Measurements from ENCODE around the gene KCNMB1. TPM values are rescaled to one million over a fixed set of nuclear protein-coding genes. Genes with fewer than 3 reads are reported as not detected.

KCNMB1 gene
- total and polyA plus RNA-seq, 2 donors (not counting 3 experiments of a cell fraction or from before 2014, with no cell fraction given) = 0.15 to 0.29 TPM

GRCh38 chr5:170390472-170390871 is 1.3 kb upstream of the KCNMB1 start:
- H3K9me1 ChIP-seq (replicated peaks; ENCODE audit: control insufficient read depth, extremely low read depth, insufficient read depth, low read length) = no peaks in the 10 kb centered on the region
- DNase-seq (ENCODE audit: low read depth, low spot score) (no peak), FAIRE-seq (no peak)
- dilution Hi-C loops (cut with MboI; ENCODE audit: extremely low pct_ligation_motif_present, low sequenced_read_pairs) (no loop called here), intact Hi-C loops (cut with micrococcal nuclease) (no loop called here)
- H3K79me2 ChIP-seq (ENCODE audit: control insufficient read depth, insufficient read depth, low read length) = no peaks in the 10 kb centered on the region
- TF ChIP-seq, protein P1, sequence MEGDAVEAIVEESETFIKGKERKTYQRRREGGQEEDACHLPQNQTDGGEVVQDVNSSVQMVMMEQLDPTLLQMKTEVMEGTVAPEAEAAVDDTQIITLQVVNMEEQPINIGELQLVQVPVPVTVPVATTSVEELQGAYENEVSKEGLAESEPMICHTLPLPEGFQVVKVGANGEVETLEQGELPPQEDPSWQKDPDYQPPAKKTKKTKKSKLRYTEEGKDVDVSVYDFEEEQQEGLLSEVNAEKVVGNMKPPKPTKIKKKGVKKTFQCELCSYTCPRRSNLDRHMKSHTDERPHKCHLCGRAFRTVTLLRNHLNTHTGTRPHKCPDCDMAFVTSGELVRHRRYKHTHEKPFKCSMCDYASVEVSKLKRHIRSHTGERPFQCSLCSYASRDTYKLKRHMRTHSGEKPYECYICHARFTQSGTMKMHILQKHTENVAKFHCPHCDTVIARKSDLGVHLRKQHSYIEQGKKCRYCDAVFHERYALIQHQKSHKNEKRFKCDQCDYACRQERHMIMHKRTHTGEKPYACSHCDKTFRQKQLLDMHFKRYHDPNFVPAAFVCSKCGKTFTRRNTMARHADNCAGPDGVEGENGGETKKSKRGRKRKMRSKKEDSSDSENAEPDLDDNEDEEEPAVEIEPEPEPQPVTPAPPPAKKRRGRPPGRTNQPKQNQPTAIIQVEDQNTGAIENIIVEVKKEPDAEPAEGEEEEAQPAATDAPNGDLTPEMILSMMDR (IDR thresholded peaks at IDR 0.05; ENCODE audit: extremely low read depth in 1 of 2, insufficient read depth in 1 of 2, low read depth in 1 of 2, low read length in 2 of 2) = no peak
- TF ChIP-seq FOS (IDR thresholded peaks at IDR 0.05; ENCODE audit: borderline replicate concordance, insufficient read depth, low read length) (no peak), POLR2A (IDR thresholded peaks at IDR 0.05; ENCODE audit: low read depth, low read length) (no peak), GATA2 (IDR thresholded peaks at IDR 0.05; ENCODE audit: insufficient read depth, insufficient read length, low read depth, low read length) (no peak), EZH2 (IDR thresholded peaks at IDR 0.05; ENCODE audit: borderline replicate concordance, low read depth, low read length, severe bottlenecking) (no peak), JUN (IDR thresholded peaks at IDR 0.05; ENCODE audit: borderline replicate concordance, insufficient read depth, insufficient read length, low read depth) (no peak), MYC (IDR thresholded peaks at IDR 0.05; ENCODE audit: low read depth, low read length) (no peak), POLR2AphosphoS5 (IDR thresholded peaks at IDR 0.05; ENCODE audit: insufficient read depth, low read depth, low read length) (no peak)
- TF ChIP-seq, protein P2, sequence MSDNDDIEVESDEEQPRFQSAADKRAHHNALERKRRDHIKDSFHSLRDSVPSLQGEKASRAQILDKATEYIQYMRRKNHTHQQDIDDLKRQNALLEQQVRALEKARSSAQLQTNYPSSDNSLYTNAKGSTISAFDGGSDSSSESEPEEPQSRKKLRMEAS (IDR thresholded peaks at IDR 0.05; ENCODE audit: insufficient read depth, insufficient read length) = no peak
- no peaks in the 10 kb centered on the region for H4K20me1 ChIP-seq (replicated peaks; ENCODE audit: control insufficient read depth, extremely low read depth, insufficient read depth, low read length)
- H3K27ac ChIP-seq (ENCODE audit: insufficient read depth, low read depth, low read length) = no peak overlapping the region
- ChIA-PET POLR2A (no interaction called here), CTCF (interaction anchor here (0.6 to 0.8 kb wide), 2 partner anchors 18 to 23 kb away, joined by 3 to 4 read pairs; no protein-coding TSS in a partner anchor)
- no peak overlapping the region for H3K4me2 ChIP-seq (ENCODE audit: insufficient read depth, low read length)
- no peaks in the 10 kb centered on the region for H3K36me3 ChIP-seq (ENCODE audit: control insufficient read depth in 2 of 2, extremely low read depth in 1 of 2, insufficient read depth in 2 of 2, low read length in 2 of 2)
- no peak overlapping the region for H3K9ac ChIP-seq (replicated peaks; ENCODE audit: extremely low read depth, insufficient read depth, low read length)
- no peaks in the 10 kb centered on the region for H3K9me3 ChIP-seq (replicated peaks; ENCODE audit: control insufficient read depth, insufficient read depth, low read length)
- no peak overlapping the region for H2AFZ ChIP-seq (ENCODE audit: low read depth, low read length)
- peaks cover 6% of the 10 kb centered on the region for H3K4me1 ChIP-seq (ENCODE audit: control insufficient read depth, extremely low read depth, insufficient read depth, low read length)
- no TSS peak for BruUV-seq (replicated peaks)
- no peaks in the 10 kb centered on the region for H3K27me3 ChIP-seq (ENCODE audit: control insufficient read depth in 2 of 2, insufficient read depth in 2 of 2, low read length in 2 of 2)
- no peak overlapping the region for H3K4me3 ChIP-seq (replicated peaks in 1 of 3; ENCODE audit: insufficient read depth in 1 of 3, low read depth in 1 of 3, low read length in 3 of 3)

Measured in endothelial cell of umbilical vein (primary cell).